GM21528 (cell line): ENCODE results near the gene CD34.

Source experiments
- ATAC-seq: cut with Tn5 transposase; IDR thresholded peaks from one replicate; pipeline ENCODE4 v1.9.1; 2021; ENCODE audit warnings: mild to moderate bottlenecking, moderate library complexity; ENCODE audit not compliant: unreplicated experiment, low FRiP score

CD34 gene

GRCh38 chr1:207901041-207901653 lies 9.8 kb downstream of the CD34 start:
- no peak for ATAC-seq

- ATAC-seq: no peak
Observed at GRCh38 chr1:207898836-207899235, 12.1 kb downstream of the CD34 start.

GRCh38 chr1:207898260-207898659 lies 12.7 kb downstream of the CD34 start:
- ATAC-seq: no peak

- no peak for ATAC-seq
Observed at GRCh38 chr1:207897188-207897587, 13.7 kb downstream of the CD34 start.

- ATAC-seq: no peak
Observed at GRCh38 chr1:207896547-207896946, 14.4 kb downstream of the CD34 start.

GRCh38 chr1:207894704-207895103 lies 16.2 kb downstream of the CD34 start:
- ATAC-seq: no peak

- no peak for ATAC-seq
Observed at GRCh38 chr1:207893737-207894582, 17.0 kb downstream of the CD34 start.

GRCh38 chr1:207892764-207893163 lies 18.2 kb downstream of the CD34 start:
- no peak for ATAC-seq

- ATAC-seq: no peak
Observed at GRCh38 chr1:207891148-207891547, 19.8 kb downstream of the CD34 start.

- ATAC-seq: no peak
Observed at GRCh38 chr1:207890136-207890738, 20.7 kb downstream of the CD34 start.

- no peak for ATAC-seq
Observed at GRCh38 chr1:207888652-207889051, 22.3 kb downstream of the CD34 start.

GRCh38 chr1:207887542-207888201 lies 23.3 kb downstream of the CD34 start:
- no peak for ATAC-seq

- no peak for ATAC-seq
Observed at GRCh38 chr1:207886227-207886626, 24.7 kb downstream of the CD34 start.

GRCh38 chr1:207885129-207886032 lies 25.5 kb downstream of the CD34 start:
- ATAC-seq: peak; percentile 66

- ATAC-seq: no peak
Observed at GRCh38 chr1:207884266-207885029, 26.5 kb downstream of the CD34 start.

- peak; percentile 10 for ATAC-seq
Observed at GRCh38 chr1:207883660-207884250, 27.2 kb downstream of the CD34 start.

GRCh38 chr1:207883104-207883651 lies 27.7 kb downstream of the CD34 start:
- peak; percentile 67 for ATAC-seq

GRCh38 chr1:207882692-207883091 lies 28.2 kb downstream of the CD34 start:
- peak; percentile 12 for ATAC-seq

- ATAC-seq: no peak
Observed at GRCh38 chr1:207878939-207879338, 32.0 kb downstream of the CD34 start.
